Left forelimb (tissue), 1 donor: ENCODE measurements around the gene PLPPR5.

Experiments
- DNase-seq: peaks from one replicate; pipeline ENCODE4 v3.0.0-alpha.2; 2018; ENCODE audit warnings: low spot score

PLPPR5 gene

DNA sequence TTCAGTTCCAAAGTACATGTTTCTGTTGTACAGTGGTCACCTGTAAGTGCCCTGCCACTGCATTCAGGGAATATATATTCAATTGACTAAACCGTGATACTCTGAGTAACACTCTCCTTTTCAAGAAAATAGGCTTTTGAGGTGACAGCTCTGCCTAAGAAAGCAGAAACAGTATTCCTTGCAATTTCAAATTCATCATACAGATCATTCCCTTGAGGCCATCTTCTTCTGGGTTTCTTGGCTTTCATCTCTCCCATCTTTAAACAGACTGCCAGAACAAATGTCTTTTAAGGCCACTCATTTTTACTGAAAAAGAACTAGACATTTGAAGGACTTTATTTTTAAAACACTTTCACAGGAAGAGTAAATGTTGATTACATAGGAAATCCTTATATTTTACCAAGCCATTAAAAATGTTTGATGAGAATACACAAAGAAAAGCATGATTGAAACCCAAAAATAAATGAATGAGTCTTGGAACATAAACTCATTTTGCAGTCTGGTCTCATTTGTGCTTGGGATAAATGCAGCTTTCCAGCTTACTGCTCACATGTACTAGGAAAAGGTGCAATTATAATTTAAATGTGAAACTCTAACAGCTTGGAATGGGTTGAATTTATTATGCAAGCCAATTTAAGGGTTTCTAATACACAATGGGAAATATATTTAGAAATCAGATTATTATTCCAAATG is 34.7 kb downstream of the PLPPR5 start:
- DNase-seq, result no peak

DNA sequence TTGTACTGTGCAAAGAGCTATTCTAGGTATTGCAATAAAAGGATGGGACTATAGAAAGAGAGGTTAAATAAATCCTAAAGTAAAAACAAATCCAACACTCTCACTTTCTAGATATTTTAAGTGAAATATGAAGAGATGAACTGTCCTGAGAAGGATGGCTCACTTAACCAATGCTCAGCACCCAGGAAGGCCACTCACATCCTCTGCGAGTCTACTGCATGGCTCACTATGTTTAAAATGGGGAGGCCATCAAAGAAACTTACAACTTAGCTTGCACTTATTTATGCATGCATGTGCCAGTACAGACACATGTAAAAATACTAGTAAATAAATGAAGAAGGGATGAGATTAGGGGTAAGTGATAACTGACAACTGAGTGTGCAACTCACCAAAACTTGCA is 37.5 kb downstream of the PLPPR5 start:
- no peak for DNase-seq

DNA sequence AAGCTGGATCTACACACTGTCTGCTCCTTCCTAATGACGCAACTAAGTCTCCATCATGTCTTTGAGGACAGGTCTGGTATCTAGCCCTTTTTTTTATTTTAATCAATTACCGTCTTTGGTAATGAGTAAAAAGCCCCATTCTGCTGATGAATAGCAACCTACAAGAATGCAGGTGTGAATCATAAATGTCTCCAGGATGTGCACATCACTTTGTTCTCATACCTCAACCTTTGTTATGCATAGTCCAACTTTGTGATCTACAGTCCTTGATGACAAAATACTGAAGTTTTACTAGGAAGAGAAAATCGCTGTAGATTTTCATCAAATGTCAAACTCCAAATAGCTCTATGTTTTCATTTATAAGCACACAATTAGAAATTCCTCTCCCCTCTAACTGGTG is 39.3 kb downstream of the PLPPR5 start:
- no peak for DNase-seq

DNA sequence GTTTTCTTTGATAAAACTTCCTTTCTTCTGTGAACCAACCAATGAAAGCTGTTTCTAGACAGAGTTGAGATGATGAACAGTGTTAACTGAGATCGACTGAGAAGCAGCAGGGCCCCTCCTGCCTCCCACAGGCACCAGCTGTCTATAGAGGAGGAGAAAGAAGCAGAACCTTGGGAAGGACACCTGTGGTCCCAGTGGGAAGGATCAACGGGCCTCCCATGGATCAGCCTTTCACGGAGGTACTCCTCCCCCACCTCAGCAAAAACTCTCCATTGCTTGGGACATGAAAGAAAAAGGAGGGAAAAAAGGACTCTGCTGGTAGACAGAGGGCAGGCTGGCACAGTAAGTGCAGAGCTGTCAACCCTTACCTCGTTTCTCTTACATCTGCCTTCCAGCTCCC is 40.5 kb downstream of the PLPPR5 start:
- DNase-seq, result no peak

DNA sequence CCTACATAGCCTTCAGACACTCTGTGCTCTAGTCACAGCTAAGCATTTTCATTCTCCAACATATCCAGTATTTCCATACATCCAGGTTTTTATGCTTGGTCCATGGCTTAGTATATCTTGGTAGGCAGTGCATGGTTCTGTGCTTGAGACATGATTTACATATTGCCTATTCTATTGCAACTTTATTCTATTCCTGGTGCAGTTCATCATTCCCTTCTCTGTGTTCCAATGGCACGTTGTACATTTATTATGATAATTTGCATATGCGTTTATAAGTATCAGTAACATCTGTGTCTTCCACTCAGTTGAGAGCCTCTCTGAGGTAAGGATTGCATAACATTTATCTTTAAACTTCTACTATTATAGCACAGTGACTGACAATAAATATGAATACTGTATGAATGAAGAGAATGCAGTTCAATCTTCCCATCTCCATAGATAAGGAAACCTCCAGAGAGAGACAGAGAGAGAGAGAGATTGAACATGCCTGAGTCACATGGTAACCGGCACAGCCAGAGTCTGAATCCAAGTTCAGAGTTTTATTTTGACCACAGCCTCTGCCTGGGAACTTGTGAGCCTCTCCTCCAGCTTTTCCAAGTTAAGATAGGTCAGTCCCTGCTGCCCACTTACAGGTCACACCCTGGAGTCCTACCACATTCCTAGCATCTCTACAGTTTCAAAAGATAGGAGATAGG is 41.5 kb downstream of the PLPPR5 start:
- DNase-seq, result no peak

DNA sequence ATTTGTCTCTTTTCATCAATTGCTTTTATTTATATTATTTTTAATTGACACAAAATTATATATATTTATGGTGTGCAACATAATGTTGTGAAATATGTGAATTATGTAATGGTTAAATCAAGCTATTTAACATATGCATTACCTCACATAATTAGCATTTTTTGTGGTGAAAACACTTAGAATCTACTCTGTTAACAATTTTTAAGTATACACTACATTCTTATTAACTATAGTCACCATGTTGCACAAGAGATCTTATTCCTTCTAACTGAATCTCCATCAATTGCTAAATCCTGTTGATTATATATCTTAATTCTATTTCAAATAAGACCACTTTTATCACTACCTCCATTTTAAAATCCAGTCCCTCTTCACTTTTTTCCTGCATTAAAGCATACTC is 42.5 kb downstream of the PLPPR5 start:
- DNase-seq, result no peak

DNA sequence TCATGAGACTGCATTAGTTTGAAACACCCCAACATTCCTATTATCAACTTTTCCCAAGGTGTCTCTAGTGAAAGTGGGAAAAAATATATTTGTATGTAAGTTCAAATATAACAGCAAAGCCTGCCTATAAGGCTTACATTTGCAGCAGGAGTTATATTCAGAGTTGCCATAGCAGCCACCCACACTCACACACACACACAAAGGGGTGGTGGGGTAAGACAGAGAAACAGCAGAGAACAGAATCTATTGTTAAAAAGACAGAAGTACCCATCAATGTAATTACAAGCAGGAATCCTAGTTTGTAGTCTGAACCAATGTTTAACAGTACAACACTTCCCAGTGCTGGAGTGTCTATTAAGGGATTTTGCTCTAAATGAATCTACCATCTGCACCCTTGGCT is 55.0 kb downstream of the PLPPR5 start:
- no peak for DNase-seq

DNA sequence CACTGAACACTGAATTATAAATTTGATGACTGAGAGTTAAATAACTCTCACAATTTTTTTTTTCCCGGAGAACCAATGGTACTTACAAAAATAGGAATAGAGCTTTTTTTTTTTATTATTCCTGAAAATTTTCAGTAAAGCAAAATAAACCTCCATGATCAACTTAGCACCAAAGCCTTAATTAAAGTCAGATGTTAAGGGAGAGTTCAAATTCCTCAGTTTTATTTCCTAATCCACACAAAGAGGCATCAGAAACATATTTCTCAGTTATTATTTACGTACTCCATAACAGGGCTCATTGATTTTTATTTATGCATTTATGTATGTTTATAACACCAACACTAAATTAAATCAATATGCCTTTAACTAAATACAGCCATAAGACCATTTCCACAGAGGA is 55.5 kb downstream of the PLPPR5 start:
- DNase-seq, result no peak

DNA sequence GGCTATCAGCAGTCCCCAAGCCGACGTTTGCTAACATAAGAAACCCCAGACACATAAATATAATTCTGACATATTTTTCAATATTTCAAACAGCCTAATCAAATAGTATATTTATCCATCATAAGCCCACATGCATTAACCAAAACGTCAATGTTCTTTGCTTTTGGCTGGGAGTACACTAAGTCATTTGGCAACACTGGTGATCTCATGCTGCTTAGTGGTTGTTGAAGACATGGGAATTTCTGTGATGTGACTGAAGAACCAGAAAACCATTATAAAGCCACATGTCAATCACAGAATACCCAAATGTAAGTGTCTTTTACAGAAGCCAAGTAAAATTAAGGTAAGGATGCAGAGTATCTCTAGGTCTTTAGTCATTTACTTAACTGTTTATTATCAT is 57.6 kb downstream of the PLPPR5 start:
- DNase-seq, result no peak

DNA sequence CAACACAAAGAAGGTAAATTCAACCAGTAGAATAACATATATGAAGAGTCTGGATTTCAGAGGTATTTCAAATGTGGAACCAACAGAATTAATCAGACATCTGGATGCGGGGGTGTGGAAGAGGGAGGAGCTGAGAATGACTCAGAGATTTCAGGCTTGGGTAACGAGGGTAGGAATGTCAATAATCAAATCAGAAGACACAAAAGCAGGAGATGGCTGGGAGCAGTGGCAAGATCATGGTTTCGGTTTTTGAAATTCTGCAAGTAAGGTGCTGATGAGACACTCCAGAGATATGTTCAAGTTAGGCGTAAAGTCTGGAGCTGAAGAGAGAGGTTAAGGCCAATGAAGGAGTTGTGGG is 64.0 kb downstream of the PLPPR5 start:
- DNase-seq, result no peak

DNA sequence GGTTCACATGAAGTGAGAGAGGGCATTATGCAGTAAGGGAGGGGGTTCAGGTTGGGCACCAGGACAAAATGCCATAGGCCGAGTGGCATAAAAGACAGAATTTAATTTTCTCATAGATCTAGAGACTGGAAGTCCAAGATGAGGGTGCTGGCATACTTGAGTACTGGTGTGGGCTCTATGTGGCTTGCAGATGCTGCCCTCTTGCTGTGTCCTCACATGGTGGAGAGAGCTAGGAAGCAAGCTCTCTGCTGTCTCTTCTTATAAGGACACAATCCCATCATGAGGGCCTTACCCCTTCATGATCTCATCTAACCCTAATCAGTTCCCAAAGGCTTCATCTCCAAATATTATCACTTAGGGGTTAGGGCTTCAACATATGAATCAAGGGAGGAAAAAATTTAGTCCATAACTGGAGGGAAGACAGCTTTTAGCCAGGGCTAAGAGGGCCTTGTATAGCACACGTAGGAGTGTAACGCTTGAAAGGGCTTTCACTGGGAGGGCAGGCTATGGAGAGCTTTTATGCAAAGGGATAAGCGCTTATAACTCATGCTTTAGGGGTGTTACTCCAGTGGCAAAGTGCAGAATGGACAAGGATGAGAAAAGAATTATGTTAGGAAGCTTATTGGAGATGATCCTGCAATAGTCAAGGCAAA is 64.5 kb downstream of the PLPPR5 start:
- no peak for DNase-seq

DNA sequence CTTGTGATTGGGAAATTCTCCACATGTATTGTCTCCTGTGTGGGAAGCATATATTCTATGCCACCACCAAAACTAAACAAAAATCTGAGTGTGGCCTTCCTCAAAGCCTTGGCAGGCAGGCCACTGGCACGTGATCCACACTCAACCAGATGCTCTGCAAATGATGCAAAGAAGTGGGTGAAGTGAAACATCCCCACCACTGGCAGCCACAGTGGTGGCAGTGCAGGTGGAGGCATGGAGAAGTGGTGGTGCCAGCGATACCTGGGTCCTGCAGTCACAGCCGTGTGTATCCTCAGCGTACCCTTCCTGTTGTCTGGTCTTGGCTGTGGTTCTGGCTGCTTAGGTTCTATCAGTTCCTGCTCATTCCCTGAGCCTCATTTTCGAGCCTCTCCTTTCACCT is 65.2 kb downstream of the PLPPR5 start:
- no peak for DNase-seq

DNA sequence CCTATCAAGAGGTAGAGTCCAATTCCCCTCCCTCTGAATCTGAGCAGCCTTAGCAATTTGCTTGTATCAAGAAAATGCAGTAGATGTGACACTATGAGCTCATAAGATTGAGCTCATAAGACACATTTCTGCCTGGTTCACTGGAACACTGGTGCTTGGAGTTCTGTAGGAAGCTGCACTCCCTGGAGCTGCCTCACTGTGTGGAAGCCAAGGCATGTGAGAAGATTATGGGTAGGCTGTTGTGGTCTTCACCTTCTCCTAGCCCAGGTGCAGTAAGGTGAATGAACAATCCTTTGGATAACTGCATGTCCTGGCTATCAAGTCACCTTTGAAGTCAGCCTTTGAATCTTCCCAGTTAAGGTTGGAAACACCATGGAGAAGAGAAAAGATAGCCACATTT is 67.3 kb downstream of the PLPPR5 start:
- no peak for DNase-seq

DNA sequence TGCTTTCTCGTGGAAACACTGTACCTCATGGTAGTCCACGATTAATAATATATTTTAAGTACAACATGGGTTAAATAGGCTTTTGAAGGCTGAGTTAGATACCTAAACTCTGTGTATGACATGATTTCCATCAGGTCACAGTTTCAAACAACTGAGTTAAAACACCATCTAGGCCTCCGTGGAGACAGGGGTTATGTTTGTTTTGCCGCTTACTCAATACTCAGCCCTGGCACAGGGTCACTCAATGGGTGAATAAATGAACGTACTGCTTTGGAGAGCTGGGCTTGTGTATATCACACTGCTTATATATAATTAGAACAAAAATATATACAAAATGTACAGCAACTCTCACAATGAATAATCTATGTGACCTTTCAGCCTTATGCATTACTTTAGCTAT is 72.5 kb downstream of the PLPPR5 start:
- DNase-seq, result no peak

DNA sequence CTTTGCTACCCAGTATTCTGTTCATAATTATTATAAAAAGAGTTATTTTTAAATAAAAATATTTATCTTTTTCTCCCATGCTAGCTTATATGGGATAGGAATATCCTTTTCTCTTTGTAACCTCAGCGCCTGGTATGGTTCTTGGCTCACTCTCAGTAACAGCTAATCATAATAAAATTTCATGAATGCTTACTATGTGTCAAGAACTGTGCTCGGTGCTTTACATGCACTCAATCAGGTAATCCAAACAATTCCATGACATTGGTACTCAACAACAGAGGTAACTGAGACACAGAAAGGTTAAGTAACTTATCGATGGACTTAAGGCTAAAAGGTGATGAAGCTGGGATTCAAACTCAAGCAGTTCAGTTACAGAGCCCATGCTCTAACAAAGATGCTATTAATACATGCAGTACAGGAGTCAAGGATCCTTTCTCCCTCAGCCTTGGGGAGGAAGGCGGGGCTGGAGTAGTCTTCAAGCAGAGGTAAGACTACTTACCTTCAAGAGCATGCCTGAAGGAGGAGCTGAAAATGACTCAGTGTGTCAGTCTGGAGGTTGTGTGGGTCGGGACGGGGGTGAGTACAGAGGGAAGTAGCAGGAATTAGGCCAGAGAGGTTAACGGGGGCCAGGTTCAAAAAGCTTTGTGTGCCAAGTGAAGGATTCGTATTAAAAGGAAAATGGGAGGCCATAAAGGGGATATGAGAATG is 73.4 kb downstream of the PLPPR5 start:
- no peak for DNase-seq

DNA sequence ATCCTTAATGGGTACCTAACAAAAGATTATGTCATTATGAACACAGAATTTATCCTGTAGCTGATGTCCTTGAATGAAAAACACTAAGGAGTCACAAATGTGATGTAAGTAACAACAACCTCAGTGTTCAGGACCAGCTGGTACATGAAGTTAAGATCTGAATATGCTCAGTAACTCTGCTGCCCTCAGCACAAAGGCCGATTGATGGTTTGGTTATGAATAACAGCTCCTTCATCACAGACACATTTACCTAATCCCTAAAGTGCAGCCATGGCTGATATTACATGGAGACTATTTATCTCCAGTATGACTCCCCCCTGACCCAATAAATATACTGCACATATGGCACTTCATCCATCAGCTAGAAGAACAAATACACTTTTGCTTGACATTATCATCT is 75.2 kb downstream of the PLPPR5 start:
- no peak for DNase-seq

DNA sequence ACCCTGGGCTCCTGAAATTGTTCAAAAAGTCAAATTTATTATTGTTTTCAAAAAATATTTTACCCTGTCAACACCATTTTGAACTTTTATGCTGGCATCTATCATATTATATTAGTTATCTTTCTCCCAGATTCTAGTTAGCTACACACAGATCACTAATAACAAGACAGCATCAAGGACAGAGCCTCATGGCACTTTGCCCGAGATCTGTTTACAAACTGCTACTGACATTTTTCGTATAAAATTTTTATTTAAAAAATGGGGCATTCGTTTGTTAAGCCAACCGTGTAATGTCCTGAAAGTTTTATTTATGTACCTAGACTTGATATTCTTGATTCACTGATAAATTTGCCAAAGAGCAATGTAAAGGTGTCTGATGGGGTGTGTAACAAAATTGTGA is 78.1 kb downstream of the PLPPR5 start:
- DNase-seq, result no peak

DNA sequence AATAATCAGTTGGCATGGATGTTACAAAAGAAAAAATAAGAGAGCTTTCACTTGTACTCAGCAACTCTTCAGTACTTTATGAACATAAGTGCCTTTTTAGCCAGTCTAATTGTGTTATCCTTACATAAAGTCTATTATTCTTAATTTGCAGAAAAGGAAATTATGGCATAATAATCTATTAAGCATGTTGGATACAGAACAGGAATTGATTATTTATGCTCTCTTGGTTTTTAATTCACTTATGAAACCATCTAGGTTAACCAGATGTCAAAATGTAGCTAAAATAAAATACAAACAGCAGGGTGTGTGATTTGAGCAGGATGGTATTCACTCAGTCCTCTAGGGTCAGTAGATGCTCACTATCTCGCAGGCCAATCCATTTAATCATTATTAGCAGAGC is 79.7 kb downstream of the PLPPR5 start:
- no peak for DNase-seq

DNA sequence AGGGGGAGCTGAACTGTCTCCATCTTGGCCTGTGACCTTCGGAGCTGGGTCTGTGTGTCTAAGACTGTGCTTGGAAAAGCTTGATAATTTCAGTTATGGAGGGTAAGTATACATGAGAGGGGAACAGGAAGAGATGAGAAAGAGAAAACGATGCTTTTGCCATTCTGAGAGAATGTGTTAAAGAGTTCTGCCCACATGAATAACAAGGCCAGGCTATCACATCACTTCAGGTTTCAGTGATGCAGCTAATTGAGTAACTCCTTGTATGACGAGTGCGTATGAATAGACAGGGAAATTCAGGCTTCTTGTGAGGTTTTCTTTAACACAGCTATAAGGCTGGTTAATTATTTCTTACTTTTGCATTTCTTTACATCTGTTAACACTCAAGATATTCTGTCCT is 81.0 kb downstream of the PLPPR5 start:
- DNase-seq, result no peak

DNA sequence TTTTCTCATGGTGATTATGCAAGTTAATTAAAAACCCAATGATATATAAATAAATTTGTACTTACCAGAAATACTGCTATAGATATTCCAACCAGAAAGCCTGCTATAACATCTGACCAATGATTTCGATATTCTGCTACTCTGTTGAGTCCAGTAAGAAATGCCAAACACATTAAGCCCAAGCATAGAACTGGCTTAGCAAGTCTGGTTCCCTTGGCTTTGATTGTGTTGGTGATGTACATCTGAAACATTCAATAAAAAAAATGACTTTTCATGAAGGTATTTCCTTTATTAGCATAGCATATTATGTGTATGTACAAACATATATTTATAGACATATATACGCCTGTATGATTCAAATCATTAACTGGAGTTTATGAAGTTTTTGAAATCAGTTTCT is 82.8 kb downstream of the PLPPR5 start:
- no peak for DNase-seq

DNA sequence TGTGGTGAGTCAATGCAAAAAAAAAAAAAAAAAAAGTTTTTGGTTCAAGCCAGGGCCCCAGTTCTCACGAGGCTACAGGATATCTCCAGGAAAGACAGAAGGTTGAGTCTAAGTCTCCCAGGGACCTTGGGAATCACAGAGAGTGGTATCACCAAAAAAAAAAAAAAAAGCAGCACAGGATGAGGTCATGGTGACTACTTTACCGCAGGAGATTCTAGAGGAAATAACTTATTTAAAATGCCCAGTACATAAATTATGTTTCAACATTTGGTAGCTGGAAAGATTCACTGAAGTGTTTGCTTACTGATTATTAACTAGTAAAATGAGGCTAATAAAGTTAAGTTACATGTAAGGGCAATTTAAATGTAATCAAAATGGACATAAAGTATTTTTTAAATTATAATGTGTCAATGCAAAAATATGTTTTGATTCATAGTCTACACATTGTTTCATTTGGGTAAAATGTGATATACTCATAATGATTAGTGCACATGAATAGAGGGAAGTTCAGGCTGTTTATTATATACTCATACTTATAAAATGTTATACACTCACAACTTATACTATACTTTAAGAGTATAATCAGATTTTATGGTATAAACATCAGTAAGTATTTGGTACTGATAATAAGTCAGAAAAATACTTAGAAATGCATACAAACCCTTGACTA is 84.1 kb downstream of the PLPPR5 start:
- DNase-seq, result no peak

DNA sequence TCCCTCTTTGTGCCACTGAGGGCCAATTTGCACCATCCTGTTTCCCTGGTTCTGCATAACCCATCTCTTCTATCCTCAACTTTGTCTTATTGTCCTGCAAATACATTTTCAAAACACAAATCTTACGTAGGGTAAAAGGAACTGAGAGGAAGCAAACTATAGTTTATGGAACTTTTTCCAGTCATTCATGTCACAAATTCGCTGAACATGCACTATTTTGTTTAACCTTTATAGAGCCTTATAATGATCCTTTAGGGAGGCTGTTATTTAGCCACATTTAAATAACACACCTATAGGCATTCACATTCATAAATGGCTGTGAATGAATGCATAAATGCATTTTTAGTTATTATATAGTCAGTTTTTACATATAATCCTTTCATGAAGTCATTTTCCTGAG is 85.0 kb downstream of the PLPPR5 start:
- DNase-seq, result no peak

DNA sequence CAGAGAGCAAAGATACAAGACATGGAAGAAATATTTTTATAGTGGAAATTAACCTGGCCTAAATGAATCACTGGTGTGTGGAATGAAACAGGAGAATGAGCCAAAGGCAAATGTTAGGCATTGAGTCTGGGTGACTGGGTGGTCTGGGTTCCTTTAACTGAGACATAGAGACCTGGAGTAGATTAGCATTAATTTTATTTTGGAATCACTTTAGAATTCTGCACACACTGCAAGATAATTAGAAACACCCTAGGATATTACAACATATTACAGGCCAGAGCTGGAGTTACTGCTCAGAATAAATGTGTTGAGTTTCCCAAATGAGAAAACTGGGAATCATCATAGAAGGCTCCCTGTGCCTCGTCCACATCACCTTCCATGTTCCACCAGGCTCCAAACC is 85.5 kb downstream of the PLPPR5 start:
- DNase-seq, result no peak
